Right atrium auricular region (tissue), 2 donors: ENCODE results near the gene KRT12. TPM values are rescaled to one million over a fixed set of nuclear protein-coding genes. Genes with fewer than 3 reads are reported as not detected.

Source experiments
- DNase-seq: peaks from one replicate; pipeline ENCODE4 v3.0.0-alpha.2; 2019; ENCODE audit warnings: low spot score
- H3K27ac ChIP-seq, 2 donors: fragments of 200-600 bp; sonication (generic); 1 replicate in 1 of 2; 2 replicates in 1 of 2; pipeline ENCODE4 v1.5.1; 2016 to 2019
- H3K27me3 ChIP-seq, 2 donors: fragments of 200-600 bp; sonication (generic); one replicate each; pipeline versions ENCODE4 v1.5.1 to v1.6.0; 2017 to 2019
- H3K36me3 ChIP-seq: fragments of 200-600 bp; sonication (generic); one replicate; pipeline ENCODE4 v1.5.1; 2016
- H3K4me1 ChIP-seq, 2 donors: fragments of 200-600 bp; sonication (generic); one replicate each; pipeline versions ENCODE4 v1.5.1 to v1.6.0; 2017 to 2019
- H3K4me3 ChIP-seq, 2 donors: fragments of 200-600 bp; sonication (generic); 1 replicate in 1 of 2; 2 replicates in 1 of 2; pipeline ENCODE4 v1.5.1; 2017 to 2019; ENCODE audit warnings: mild to moderate bottlenecking in 1 of 2, moderate library complexity in 1 of 2
- H3K9me3 ChIP-seq, 2 donors: fragments of 200-600 bp; sonication (generic); one replicate each; pipeline ENCODE4 v1.5.1; 2019
- CTCF ChIP-seq, 2 donors: fragments of 200-600 bp; sonication (generic); IDR thresholded peaks; one replicate each; pipeline ENCODE4 v1.5.1; 2019; ENCODE audit warnings: antibody characterized with exemption in 2 of 2
- total RNA-seq, 2 donors: library from RNA; depleted of rRNA; stranded (reverse); fragments of >200 nt; gene quantifications; one replicate each; pipeline ENCODE4 v1.1.0, GENCODE V29; 2016

Gene KRT12
- total RNA-seq, 2 donors from 2014 or later = not detected

GRCh38 chr17:40849723-40850122, 17.3 kb downstream of the KRT12 start:
- Histone ChIP-seq H3K27me3 (no peaks in the 10 kb centered on the region), H3K4me3 (no peak overlapping the region), H3K27ac (no peak overlapping the region), H3K4me1 (no peaks in the 10 kb centered on the region), H3K9me3 (no peaks in the 10 kb centered on the region), H3K36me3 (no peaks in the 10 kb centered on the region)
- no peak for DNase-seq
- no peak for TF ChIP-seq CTCF (IDR thresholded peaks at IDR 0.05)

GRCh38 chr17:40848583-40849235, 18.3 kb downstream of the KRT12 start:
- no peaks in the 10 kb centered on the region for H3K9me3 ChIP-seq

GRCh38 chr17:40846515-40847144, 20.4 kb downstream of the KRT12 start:
- H3K9me3 ChIP-seq = no peaks in the 10 kb centered on the region
- no peak overlapping the region for H3K27ac ChIP-seq
- no peak for TF ChIP-seq CTCF (IDR thresholded peaks at IDR 0.05)
- DNase-seq = no peak
- H3K27me3 ChIP-seq = no peaks in the 10 kb centered on the region
- no peak overlapping the region for H3K4me3 ChIP-seq
- no peaks in the 10 kb centered on the region for H3K36me3 ChIP-seq
- no peaks in the 10 kb centered on the region for H3K4me1 ChIP-seq

More at GRCh38 chr17:40848583-40849235, 18.3 kb downstream of the KRT12 start:
- Histone ChIP-seq H3K4me1 (no peaks in the 10 kb centered on the region), H3K27me3 (no peaks in the 10 kb centered on the region), H3K27ac (no peak overlapping the region), H3K36me3 (no peaks in the 10 kb centered on the region), H3K4me3 (no peak overlapping the region)
- DNase-seq = no peak
- TF ChIP-seq CTCF (IDR thresholded peaks at IDR 0.05) = no peak

DNA sequence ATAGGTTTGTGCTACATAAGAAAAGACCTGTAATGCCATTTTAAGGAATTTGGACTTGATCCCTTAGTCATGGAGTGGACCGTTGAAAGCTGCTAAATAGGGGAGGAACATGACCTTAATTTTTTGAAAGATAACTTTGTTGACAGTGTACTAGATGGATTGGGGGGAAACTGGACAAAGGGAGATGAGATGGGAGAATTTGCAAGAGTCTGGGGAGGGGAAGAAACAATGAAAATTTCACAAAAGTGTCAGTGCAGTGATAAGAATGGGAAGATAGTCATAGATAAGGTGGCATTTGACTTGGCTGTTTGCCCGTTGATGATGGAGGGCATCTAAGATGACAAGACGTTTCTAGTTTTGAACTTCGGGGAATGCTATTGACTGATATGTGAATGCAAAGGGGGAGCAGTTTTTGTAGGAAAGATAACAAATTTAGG, 22.3 kb downstream of the KRT12 start:
- no peaks in the 10 kb centered on the region for H3K36me3 ChIP-seq
- H3K4me1 ChIP-seq = no peaks in the 10 kb centered on the region
- H3K4me3 ChIP-seq = no peak overlapping the region
- TF ChIP-seq CTCF (IDR thresholded peaks at IDR 0.05) = no peak
- no peak overlapping the region for H3K27ac ChIP-seq
- no peaks in the 10 kb centered on the region for H3K27me3 ChIP-seq
- H3K9me3 ChIP-seq = no peaks in the 10 kb centered on the region
- DNase-seq = no peak

DNA sequence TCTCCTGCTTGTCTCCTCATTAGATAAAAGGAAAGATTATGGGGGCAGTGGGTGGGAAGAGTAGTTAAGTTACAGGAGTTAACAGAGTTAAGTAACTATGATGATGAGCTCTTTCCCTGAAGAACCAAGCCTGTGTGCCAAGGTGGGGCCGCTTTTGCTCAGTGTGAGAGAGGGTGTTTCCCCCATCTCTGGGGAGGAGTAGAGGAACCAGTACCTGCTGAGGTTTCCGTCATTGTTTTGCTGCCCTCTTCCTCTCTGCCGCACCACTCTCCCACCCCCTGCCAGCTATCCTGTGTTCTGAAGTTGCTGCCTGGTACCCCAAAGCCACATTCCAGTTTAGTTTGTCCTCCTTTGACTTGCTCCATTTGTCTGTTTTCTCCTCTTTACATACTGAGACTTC, 23.8 kb downstream of the KRT12 start:
- Histone ChIP-seq H3K27ac (no peak overlapping the region), H3K9me3 (no peaks in the 10 kb centered on the region), H3K36me3 (no peaks in the 10 kb centered on the region), H3K4me1 (no peaks in the 10 kb centered on the region), H3K27me3 (no peaks in the 10 kb centered on the region), H3K4me3 (no peak overlapping the region)
- DNase-seq = no peak
- no peak for TF ChIP-seq CTCF (IDR thresholded peaks at IDR 0.05)
